Choroid plexus epithelial cell (primary cell): ENCODE data around the gene PRSS33.

ENCODE experiments used
- DNase-seq: peaks from one replicate; pipeline ENCODE4 v3.0.0-alpha.2; 2010; ENCODE audit warnings: low read depth
- H3K4me3 ChIP-seq: 2 replicates; pipeline ENCODE4 v1.5.1; 2011; ENCODE audit warnings: low read depth, mild to moderate bottlenecking, control low read depth, low read length, moderate library complexity
- TF ChIP-seq, protein P1 (sequence below): conservative IDR thresholded peaks from 2 replicates; pipeline ENCODE4 v1.5.1; 2011; ENCODE audit warnings: low read depth, mild to moderate bottlenecking, control low read depth, inconsistent platforms, low read length, moderate library complexity

Gene PRSS33

DNA sequence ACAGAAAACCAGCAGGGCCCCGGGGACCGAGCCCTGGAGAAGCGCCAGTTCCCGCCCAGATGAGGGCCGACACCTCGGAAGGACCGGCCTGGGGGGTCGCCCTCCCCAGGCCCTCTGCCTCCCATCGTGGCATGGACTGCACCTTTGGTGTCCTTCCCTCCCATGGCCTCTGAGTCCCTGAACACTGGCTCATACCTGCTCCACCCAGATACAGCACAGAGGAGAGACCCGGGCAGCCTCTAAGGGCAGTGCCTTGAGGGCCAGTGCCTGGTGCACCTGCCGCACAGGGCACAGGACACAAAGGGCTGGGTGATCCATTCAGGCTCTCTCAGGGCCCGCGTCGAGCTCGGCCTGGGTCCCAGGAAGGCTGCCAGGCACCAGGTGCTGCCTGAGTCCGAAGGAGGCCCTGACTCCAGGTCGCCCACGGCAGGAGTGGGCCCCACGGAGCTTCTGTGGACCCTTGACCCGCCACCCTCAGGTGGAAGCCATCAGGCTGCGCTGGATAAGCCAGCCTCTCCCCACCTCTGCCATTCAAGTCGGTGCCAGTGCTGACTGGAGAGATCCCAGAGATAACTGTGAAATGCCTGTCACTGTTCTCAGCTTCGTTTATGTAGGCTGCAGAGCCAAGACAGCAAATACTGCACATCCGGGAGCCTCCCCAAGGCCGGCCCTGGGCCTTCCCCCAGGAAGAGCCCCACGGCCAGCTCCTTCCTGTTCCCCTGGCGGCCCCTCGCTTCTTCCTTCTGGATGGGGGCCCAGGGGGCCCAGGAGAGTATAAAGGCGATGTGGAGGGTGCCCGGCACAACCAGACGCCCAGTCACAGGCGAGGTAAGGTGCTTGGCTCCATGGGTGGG is 42.4 kb upstream of the PRSS33 start, which contains the start of gene ZG16B:
Gene ZG16B (plus strand): TSS at position 803 of the 854 bp plus-strand sequence. CDS start 139 bp downstream, outside the sequence.
- TF ChIP-seq, protein P1, sequence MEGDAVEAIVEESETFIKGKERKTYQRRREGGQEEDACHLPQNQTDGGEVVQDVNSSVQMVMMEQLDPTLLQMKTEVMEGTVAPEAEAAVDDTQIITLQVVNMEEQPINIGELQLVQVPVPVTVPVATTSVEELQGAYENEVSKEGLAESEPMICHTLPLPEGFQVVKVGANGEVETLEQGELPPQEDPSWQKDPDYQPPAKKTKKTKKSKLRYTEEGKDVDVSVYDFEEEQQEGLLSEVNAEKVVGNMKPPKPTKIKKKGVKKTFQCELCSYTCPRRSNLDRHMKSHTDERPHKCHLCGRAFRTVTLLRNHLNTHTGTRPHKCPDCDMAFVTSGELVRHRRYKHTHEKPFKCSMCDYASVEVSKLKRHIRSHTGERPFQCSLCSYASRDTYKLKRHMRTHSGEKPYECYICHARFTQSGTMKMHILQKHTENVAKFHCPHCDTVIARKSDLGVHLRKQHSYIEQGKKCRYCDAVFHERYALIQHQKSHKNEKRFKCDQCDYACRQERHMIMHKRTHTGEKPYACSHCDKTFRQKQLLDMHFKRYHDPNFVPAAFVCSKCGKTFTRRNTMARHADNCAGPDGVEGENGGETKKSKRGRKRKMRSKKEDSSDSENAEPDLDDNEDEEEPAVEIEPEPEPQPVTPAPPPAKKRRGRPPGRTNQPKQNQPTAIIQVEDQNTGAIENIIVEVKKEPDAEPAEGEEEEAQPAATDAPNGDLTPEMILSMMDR, result no peak
- no peak within 1 kb of the TSS for H3K4me3 ChIP-seq
- DNase-seq, result peak; percentile 31

DNA sequence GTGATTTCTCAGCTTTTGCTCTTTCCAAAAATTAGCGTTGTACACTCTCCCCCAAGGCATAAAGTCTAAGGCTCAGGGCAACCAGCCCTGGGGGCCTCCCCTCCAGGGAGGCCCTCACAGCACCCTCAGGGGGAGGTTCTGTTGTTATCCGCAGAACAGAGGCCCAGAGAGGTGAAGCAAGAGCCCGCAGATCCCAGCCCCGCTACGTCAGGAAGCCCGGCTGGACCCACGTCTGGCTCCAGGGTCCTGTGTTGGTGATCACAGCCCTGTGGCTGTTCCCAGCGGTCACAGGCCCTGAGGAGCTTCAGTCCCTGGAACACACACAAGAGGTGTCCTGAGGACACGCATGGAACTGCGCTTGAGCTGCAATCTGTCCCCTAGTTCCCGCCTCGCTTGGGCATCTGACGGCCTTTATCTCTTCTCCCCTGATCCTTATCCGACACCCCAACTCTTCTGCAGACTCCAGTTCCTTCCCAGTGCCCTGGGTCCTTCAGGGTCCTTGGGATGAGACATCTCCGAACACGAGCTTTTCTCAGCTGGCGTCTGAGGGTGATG is 41.6 kb upstream of the PRSS33 start:
- TF ChIP-seq, protein P1, result no peak
- no peak overlapping the region for H3K4me3 ChIP-seq
- no peak for DNase-seq

DNA sequence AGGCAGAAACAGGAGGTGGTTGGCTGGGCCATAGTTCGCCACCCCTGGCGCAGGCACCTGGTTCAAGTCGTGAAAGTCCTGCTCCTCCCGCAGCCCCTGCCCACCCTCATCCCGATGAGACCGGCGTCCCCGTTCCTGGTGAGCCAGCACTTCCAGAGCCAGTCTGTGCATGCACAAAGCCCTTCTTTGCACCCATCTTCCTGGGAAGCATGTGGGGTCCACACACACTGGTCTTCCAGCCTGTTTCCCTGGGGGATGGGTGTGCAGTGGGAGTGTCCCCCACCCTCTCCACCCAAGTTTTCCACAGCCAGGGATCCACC is 41.1 kb upstream of the PRSS33 start:
- no peak for DNase-seq
- TF ChIP-seq, protein P1, result no peak
- H3K4me3 ChIP-seq, result no peak overlapping the region

DNA sequence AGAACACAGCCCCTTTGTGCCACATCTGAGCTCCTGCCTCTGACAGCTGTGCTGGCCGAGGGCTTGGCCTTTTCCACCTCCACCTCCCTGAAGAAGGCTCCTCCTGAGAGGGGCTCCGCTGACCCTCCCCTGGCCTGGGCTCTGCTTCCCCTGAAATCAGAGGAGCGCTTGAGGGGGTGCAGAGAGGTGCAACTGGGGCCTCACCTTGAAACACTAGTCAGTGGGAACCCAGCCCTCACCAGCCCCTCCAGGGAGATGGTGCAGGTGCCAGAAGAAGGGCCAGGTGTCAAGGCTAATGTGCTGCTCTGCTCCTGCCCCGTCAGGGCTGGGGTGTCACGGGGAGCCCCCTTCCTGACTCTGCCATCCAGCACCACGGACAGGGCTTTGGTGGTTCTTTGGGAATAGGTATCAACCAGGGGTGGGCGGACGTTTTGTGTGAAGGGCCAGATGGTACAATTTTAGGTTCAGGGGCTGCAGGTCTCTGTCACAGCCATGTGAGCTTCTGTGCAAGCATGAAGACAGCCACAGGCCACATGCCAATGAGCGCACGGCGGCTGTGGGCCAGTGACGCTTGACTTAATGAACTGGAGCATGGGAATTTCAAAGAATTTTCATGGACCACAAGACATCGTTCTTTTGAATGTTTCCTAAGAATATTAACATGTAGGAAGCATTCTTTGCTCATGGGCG is 40.6 kb upstream of the PRSS33 start:
- TF ChIP-seq, protein P1, result no peak
- H3K4me3 ChIP-seq, result no peak overlapping the region
- no peak for DNase-seq

DNA sequence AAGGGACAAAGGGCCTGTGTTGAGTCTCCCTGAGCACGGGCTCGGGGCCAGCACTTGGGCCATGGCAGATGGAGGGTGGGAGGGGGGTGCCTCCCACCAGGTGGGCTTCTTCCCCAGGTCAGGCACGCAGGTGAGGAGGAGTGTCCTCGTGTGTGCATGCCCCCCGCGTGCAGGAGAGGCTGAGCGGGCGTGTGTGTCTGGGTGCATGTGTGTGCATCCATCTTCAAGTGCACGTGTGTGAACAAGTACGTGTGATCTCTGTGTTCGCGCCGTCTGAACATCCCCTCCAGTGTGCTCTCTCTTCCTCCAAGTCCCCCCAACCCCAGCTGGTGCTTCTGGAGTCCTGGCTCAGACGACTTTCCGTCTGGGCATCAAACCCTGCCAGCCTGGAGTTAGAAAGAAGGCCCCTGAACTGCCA is 40.0 kb upstream of the PRSS33 start:
- TF ChIP-seq, protein P1, result no peak
- DNase-seq, result no peak

DNA sequence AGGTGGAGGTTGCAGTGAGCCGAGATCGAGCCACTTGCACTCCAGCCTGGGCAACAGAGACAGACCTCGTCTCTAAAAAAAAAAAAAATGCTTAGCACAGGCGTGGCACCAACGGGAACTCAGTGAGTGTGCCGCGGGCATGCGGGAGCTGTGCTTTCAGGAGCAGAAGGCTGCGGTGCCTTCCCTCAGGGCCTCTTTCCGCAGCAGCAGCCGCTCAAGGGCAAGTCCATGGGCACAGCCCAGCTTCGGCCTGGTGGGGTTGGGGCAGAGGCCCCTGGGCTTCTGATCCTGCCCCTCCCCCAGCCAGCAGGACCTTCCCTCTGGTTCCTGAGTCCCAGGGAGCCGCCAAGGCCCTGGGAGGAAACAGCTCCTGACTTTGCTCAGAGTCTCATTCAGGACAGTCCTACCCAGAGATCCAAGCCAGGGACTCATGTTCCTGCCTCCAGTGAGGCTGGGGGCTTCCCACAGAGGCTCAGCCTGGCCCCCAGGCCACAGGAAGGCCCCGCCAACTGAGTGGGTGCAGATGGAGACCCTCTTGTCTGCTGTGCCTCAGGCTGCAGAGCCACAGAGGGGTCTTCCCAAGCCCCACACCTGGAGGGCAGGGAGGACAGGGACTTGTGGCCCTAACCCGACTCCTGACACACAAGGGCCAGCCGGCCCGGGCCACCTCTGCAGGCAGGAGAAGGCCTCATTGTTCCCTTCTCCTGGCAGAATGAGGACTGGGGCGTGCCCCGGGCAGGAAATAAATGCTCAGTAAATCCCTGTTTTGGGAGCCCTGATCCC is 39.4 kb upstream of the PRSS33 start:
- DNase-seq, result no peak
- H3K4me3 ChIP-seq, result no peak overlapping the region
- TF ChIP-seq, protein P1, result no peak

More for the DNA sequence above, 40.0 kb upstream of the PRSS33 start:
- no peak overlapping the region for H3K4me3 ChIP-seq
